Adrenal gland (tissue), 12 donors: ENCODE data around the gene SLC8A2. TPM values are rescaled to one million over a fixed set of nuclear protein-coding genes. Genes with fewer than 3 reads are reported as not detected.

ENCODE experiments used
- DNase-seq, 7 donors: peaks; one replicate each; pipeline ENCODE4 v3.0.0-alpha.2; 2019 to 2020
- H3K27ac ChIP-seq, 5 donors: fragments of 200-600 bp; sonication (generic) in 4 of 5; 1 replicate in 3 of 5; 2 replicates in 2 of 5; pipeline versions ENCODE4 v1.5.1 to v1.8.0; 2016 to 2020; ENCODE audit warnings: mild to moderate bottlenecking in 1 of 5
- H3K27me3 ChIP-seq: fragments of 200-600 bp; 2 replicates; pipeline ENCODE4 v1.8.0; 2021
- H3K36me3 ChIP-seq, 2 donors: fragments of 200-600 bp; replicated peaks in 1 of 2; 1 replicate in 1 of 2; 2 replicates in 1 of 2; pipeline versions ENCODE4 v1.5.1 to v1.8.0; 2018 to 2022
- H3K4me1 ChIP-seq, 2 donors: fragments of 200-600 bp; replicated peaks in 1 of 2; 1 replicate in 1 of 2; 2 replicates in 1 of 2; pipeline versions ENCODE4 v1.5.1 to v1.8.0; 2018 to 2021
- H3K4me3 ChIP-seq, 4 donors: fragments of 200-600 bp; sonication (generic) in 3 of 4; one replicate each; pipeline ENCODE4 v1.5.1; 2016 to 2018
- H3K9me3 ChIP-seq, 3 donors: fragments of 200-600 bp; sonication (generic) in 1 of 3; replicated peaks in 1 of 3; 1 replicate in 2 of 3; 2 replicates in 1 of 3; pipeline versions ENCODE4 v1.5.1 to v1.8.0; 2016 to 2021
- CTCF ChIP-seq, 6 experiments: fragments of 450-650 bp in 4 of 6; fragments of 200-600 bp in 2 of 6; sonication (generic) in 1 of 6; IDR thresholded peaks; 1 replicate in 5 of 6; 2 replicates in 1 of 6; pipeline versions ENCODE4 v1.5.1 to v1.8.0; 2016 to 2021; ENCODE audit warnings: antibody characterized with exemption in 6 of 6, mild to moderate bottlenecking in 2 of 6, moderate library complexity in 1 of 6
- POLR2A ChIP-seq, 2 donors: fragments of 450-650 bp; IDR thresholded peaks; one replicate each; pipeline ENCODE4 v1.6.1; 2017; ENCODE audit warnings: antibody characterized with exemption in 2 of 2, mild to moderate bottlenecking in 2 of 2, moderate library complexity in 1 of 2
- WGBS, 4 donors: extraction: QIAGEN DNeasy Blood & Tissue Kit in 2 of 4; methylation state at CpG; one replicate each; pipeline versions ENCODE4 v1.1.5 to v1.1.7; 2013 to 2017; 5-methylcytosine and 5-hydroxymethylcytosine counted together
- intact Hi-C, 2 donors: fragments of 100-400 bp; cut with DNase I; formaldehyde crosslinking; loops; one replicate each; pipeline versions ENCODE4 v1.14.1 to v1.15.0; 2022 to 2023
- polyA plus RNA-seq, 3 donors: library from polyadenylated mRNA; stranded (reverse); fragments of 200-250 nt in 2 of 3; fragments of 350-450 nt in 1 of 3; fragmentation: Illumina TruSeq in 1 of 3; extraction: RNeasy Lipid Tissue Mini Kit (QIAGEN cat#74804) in 1 of 3; gene quantifications; one replicate each; pipeline ENCODE4 v1.2.3, GENCODE V29; 2013 to 2014
- total RNA-seq, 9 donors: library from RNA; depleted of rRNA in 4 of 9; stranded (reverse); fragments of >200 nt in 4 of 9; fragments of 120-200 nt in 1 of 9; fragmentation: NEBNext Ultra II Directional in 1 of 9; extraction: Animal tissue kit (Norgen Biotek cat#: 25700) in 1 of 9; gene quantifications; one replicate each; pipeline versions ENCODE4 v1.1.0 to v1.2.4, GENCODE V29; 2013 to 2023
- donor health status: healthy with polysubstance abuse.
- donor health status: Bipolar disorder and iron deficiency.
- donor health status: DM: yes; HTN: yes; CAD: no.
- donor health status: DM: no; HTN: no; CAD: no.
- donor health status: DM: no; HTN: no; CAD: no.
- donor health status: DM: yes; HTN: yes; CAD: no.

The SLC8A2 gene
- total and polyA plus RNA-seq, 12 donors, result 0.22 to 6.1 (median 3.0) TPM; not detected in 3

DNA sequence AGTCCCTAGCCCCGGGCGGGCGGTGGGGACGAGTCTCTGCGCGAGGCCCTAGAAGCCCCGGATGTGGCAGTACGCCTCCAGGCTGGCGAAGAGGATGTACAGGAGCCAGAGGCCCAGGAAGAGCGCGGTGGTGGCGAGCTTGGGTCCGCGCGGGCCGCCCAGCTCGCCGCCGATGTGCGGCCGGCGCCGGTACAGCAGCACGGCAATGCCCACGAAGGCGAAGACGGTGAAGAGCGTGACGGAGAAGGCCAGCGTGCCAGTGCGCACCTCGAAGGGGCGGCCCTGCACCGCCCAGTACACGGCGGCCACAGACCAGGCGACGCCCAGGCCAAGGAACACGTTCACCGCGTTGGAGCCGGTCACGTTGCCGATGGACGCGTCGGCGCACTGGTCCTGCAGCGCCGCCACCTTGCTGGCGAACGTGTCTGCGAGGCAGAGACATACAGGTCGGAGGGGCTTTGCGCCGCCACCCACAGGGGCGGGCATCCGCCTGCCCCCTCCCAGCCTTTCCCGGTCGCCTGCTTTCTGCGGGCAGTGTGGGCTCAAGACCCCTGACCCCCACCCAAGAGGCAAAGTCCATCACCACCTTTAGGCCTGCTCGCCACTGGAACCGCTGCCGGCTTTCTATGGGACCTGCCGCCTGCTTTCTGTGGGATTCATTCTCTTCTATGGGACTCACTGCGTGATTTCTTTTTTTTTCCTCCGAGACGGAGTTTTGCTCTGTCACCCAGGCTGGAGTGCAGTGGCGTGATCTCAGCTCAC lies 41.5 kb downstream of the SLC8A2 start:
- WGBS, 4 donors, result 5 to 22% (median 7%) methylated on average over 21 to 69 of the region's 69 CpGs
- Histone ChIP-seq H3K27me3 (peaks cover 49% of the 10 kb centered on the region), H3K4me1 (peaks cover 7 to 10% of the 10 kb centered on the region in 2 donors), H3K27ac (no peak overlapping the region), H3K9me3 (no peaks in the 10 kb centered on the region), H3K36me3 (no peaks in the 10 kb centered on the region), H3K4me3 (no peak overlapping the region)
- intact Hi-C loops, result loop anchor here in 1 of 2 donors (10.0 kb wide), 1 partner anchor 155 kb away; no protein-coding TSS in a partner anchor
- TF ChIP-seq POLR2A (IDR thresholded peaks at IDR 0.05) (no peak), CTCF (IDR thresholded peaks at IDR 0.05) (peak; percentile 21 to 54 (median 38))
- DNase-seq, result peak; percentile 33 to 65 (median 55)

DNA sequence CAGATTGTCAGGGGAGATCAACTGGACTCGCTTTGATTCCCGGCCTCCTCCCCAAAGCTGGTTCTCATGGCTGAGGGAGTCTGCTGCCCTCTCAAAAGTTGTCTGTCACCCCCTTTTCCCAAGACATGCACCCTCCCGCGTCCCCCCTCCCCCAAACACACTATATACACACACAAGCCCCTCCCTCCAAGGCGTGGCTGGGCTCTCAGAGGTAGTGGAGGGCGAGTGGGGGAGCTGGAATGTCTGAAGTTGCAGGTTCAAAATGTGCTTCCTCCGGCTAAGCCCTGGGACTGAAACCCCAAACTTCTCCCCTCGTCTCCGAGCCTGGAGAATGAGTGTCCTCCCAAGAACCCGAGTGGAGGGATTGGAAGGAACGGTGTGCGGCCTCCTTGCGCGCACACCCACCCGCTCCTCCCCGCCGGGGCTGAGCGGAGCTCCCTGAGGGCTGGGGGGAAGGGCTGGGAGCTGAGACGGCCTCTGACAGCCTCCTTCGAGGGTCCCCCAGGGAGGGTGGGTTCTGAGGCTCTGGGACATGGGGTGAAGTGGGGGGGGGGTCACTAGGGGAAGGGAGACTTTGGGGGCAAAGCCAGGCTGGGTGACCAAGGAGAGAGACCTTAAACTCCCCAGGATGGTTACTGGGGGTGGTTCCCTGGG lies 42.4 kb downstream of the SLC8A2 start:
- Histone ChIP-seq H3K27me3 (peaks cover 48% of the 10 kb centered on the region), H3K4me1 (peaks cover 7 to 10% of the 10 kb centered on the region in 2 donors), H3K4me3 (no peak overlapping the region), H3K9me3 (no peaks in the 10 kb centered on the region), H3K27ac (no peak overlapping the region), H3K36me3 (no peaks in the 10 kb centered on the region)
- intact Hi-C loops, result loop anchor here in 1 of 2 donors (10.0 kb wide), 1 partner anchor 134 kb away; no protein-coding TSS in a partner anchor
- no peak for TF ChIP-seq POLR2A (IDR thresholded peaks at IDR 0.05)
- WGBS, 4 donors, result 20 to 33% (median 28%) methylated on average over 13 to 20 of the region's 20 CpGs
- no peak for DNase-seq

GRCh38 chr19:47428177-47428894 lies 43.4 kb downstream of the SLC8A2 start:
- WGBS, 4 donors, result 1 to 3% (median 1%) methylated on average over 18 to 27 of the region's 27 CpGs
- no peak for TF ChIP-seq POLR2A (IDR thresholded peaks at IDR 0.05)
- peak in 1 of 6 experiments; percentile 3 for TF ChIP-seq CTCF (IDR thresholded peaks at IDR 0.05)
- DNase-seq, result peak; percentile 80 to 95 (median 88)
- H3K27me3 ChIP-seq, result peaks cover 55% of the 10 kb centered on the region
- peaks cover 7 to 10% of the 10 kb centered on the region in 2 donors for H3K4me1 ChIP-seq
- H3K27ac ChIP-seq, result peak overlapping the region in 1 of 5 donors; percentile 23
- intact Hi-C loops, result loop anchor here in 1 of 2 donors (10.0 kb wide), 1 partner anchor 134 kb away; no protein-coding TSS in a partner anchor
- no peak overlapping the region for H3K4me3 ChIP-seq
- H3K9me3 ChIP-seq, result no peaks in the 10 kb centered on the region
- no peaks in the 10 kb centered on the region for H3K36me3 ChIP-seq

- DNase-seq, result peak; percentile 45 to 79 (median 65)
- peak; percentile 69 to 81 (median 76) for TF ChIP-seq CTCF (IDR thresholded peaks at IDR 0.05)
- TF ChIP-seq POLR2A (IDR thresholded peaks at IDR 0.05), result no peak
- Histone ChIP-seq H3K4me1 (peaks cover 7 to 10% of the 10 kb centered on the region in 2 donors), H3K27ac (peak overlapping the region in 1 of 5 donors; percentile 23), H3K27me3 (peaks cover 55% of the 10 kb centered on the region), H3K9me3 (no peaks in the 10 kb centered on the region), H3K36me3 (no peaks in the 10 kb centered on the region), H3K4me3 (no peak overlapping the region)
- intact Hi-C loops, result loop anchor here in 1 of 2 donors (10.0 kb wide), 1 partner anchor 133 kb away; no protein-coding TSS in a partner anchor
- WGBS, 4 donors, result 6 to 9% (median 8%) methylated on average over 17 of the region's 17 CpGs
These were observed 44.2 kb downstream of the SLC8A2 start for GRCh38 chr19:47427241-47428176.
